ENCODE results near the gene TRPC6.
A peak's percentile ranks its signal among the peaks of the same experiment; 100 is the strongest.
"Not testable (repeated sequence)": the region's sequence is repeated elsewhere in the genome, so short reads cannot be mapped to it uniquely, and the experiment has no call there.

Gene TRPC6

DNA sequence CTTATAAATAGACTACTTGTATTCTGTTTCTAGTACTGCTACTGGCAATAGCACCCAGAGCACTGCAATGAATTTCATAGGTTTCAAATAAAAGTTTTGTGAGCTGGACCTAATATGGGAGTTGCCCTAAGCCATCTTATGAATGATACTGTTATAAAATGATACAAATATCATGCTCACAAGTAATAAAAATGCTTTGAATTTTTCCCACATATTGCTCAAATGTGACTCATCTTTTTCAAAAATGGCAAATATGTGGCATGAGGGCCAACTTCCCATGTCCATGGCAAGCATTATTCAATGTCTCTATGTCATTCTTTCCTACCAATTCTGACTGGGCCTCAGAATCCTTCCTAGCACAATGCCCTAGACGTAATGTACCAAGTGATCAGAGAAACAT is 137.6 kb downstream of the TRPC6 start:
- DNase-seq = no peak

GRCh38 chr11:101445761-101446160 is 138.0 kb downstream of the TRPC6 start:
- no peak for DNase-seq

DNA sequence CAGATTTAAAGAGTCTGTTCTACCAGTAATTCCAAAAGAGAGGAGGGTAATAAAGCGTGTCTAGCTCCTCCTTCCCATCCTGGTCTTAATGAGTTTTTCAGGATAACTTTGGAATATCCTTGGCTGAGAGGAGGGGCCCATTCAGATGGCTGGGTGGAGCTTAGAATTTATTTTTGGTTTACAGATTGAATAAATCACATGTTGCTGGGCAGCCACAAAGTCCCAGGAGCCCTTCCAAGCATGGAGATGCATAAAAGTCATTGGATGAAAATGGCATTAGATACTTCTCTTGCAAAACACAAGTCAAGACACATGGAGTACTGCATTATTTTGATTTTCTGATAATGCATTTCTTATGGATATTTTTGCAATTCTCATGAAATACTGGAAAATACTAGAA is 139.0 kb downstream of the TRPC6 start:
- DNase-seq = no peak

- peak; percentile 17 for DNase-seq
Measured at GRCh38 chr11:101444164-101444563, 139.6 kb downstream of the TRPC6 start.

DNA sequence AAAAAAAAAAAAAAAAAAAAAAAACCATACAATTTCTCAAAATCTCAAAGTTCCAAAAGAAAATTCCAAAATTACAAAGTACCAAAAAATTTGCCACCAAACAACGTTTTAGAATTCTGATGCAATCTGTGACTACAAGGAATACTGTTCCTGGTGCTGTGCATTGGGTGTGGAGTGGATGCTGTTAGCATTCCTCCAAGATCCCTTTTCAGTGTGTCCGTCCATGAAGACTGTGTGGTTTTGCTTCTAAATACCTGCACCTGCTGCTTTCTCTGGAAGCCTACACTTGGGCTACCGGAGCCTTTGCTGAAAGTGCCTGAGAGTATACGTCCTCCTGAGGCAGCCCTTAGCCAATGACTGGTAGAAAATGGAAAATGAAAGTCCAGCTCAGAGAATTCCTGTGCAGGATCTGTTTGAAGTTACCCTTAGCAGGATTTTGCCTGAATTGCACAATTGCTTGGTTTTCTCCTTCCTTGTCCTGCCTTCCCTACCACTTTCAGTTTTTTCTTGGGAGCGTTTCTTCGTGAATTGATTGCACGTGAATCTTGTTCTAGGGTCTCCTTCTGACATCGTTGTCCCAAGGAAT is 140.8 kb downstream of the TRPC6 start:
- no peak for DNase-seq

DNA sequence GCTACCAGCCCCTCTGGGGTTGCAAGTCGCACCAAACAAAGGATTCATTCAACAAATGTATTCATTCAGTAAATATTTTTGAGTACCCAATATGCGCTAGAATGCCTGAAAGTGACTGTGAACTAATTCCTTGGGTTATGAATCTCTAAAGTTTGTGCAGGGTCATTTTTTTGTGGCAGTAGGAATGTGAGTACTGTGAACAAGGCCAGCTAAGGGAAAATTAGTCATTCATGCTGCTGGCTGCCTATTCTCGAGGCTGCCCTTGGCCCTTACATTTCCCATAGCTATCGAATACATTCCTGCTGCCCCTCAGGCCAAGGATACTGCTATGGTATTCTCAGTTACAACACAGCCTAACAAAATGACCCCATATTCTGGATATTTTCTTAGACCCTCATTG is 141.6 kb downstream of the TRPC6 start:
- DNase-seq = no peak

DNA sequence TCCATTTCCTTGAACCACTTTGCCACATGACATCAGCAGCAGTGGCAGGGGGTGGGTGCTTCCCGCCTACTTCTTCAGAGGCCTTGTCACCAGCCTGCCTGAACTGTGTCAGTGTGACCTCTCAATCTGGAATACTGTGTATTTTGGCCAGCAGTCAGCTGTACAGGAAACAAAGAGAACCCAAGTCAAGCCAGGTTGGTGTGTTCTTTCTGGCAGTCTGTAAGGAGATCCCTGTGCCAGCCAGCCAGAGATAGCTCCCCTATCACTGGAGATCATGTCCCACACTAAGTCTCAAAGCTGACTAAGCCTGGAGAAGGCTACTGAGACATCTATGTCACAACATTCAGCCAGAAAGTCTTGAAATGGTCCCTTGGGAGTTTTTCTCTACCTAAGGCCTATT is 142.1 kb downstream of the TRPC6 start:
- no peak for DNase-seq

DNA sequence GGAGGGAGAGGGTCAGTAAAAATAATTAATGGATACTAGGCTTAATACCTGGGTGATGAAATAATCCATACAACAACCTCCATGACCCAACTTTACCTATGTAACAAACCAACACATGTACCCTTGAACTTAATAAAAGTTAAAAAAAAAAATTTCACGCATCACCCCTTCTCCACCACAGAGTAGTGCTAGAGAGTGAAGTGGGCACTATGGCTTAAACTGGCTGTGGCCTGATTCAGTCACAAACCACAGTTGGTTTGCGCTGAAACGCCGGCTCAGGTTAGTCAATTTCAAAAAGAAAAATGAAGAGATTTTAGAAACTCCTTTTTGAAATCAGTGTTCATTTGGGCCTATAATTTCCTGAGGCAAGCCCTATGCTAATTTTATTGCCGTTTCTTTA is 144.3 kb downstream of the TRPC6 start:
- DNase-seq = peak; percentile 11

- not testable (repeated sequence) for DNase-seq
Measured at GRCh38 chr11:101438708-101439107, 145.1 kb downstream of the TRPC6 start.

- no peak for DNase-seq
Measured at GRCh38 chr11:101438126-101438525, 145.7 kb downstream of the TRPC6 start.

DNA sequence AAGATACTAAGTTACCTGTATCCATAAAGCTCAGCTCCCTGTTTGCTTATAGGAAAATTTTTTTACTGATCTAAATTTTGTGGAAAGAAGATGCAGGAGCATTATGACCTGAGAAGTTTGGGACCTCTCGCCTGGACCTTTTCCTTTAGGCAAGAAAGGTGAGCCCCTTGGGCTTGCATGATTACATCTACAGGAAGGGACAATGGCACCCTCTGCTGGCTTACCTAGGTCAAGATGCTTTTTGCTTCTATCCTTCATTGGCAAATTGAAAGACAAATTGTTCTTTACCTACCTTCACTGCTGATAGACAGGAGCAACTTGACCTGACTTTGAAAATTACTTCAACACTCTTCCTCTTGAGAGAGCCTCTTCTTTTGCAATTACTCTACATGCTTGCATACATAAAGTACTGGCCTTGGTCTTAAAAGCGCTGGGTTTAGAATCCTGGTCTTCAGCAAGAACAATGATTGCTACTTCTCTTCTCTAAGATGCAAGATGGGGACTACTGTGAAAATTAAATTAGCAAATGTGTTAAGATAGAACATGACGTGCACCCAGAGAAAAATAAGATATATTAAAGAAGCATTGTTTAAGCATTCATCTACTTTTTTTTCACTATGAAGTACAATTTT is 147.2 kb downstream of the TRPC6 start:
- peak; percentile 13 for DNase-seq

GRCh38 chr11:101435408-101435973 is 148.3 kb downstream of the TRPC6 start:
- no peak for DNase-seq

DNA sequence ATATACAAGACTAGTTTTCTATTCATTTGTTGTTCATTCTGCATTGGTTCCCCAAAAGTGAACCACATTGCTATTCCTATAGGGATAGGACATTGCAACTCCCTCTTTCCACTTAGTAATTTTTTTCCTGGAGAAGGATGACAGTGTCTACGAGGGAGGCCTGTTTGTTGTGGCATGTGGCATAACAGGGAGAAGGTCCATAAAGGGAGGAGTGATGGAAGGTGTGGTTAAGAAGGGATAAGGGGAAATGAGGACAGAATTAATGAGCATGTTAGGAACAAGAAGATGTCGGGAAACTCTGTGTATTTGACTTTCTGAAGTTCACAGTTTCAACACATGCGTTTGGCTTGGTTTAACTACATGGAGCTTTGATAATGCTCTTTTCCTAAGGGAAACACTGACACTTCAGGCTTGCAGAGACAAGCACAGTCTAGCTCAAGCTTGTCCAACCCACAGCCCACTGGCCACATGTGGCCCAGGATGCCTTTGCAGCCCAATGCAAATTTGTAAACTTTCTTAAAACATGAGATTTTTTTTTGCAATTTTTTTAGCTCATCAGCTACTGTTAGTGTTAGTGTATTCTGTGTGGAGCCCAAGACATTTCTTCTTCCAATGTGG is 149.7 kb downstream of the TRPC6 start:
- DNase-seq = no peak

DNA sequence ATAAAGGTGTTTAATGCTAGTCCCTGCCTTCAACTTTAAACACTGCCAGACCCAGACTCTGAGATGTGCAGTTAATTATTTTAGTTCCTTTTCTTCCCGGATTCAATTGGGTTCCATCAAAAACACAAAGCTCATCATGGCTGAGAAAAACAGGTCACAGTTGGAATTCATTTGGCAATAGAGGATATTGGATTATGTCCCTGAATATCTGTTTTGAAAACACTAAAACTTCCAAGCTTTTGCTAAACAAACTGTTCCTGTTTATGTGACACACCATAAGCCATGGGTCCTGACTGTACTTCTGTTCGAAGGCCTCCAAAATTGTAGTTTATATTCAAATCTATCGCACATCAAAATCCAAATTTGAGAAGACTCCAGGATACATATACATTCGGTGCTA is 150.7 kb downstream of the TRPC6 start:
- no peak for DNase-seq

- DNase-seq = no peak
Measured at GRCh38 chr11:101429703-101430540, 153.9 kb downstream of the TRPC6 start.

DNA sequence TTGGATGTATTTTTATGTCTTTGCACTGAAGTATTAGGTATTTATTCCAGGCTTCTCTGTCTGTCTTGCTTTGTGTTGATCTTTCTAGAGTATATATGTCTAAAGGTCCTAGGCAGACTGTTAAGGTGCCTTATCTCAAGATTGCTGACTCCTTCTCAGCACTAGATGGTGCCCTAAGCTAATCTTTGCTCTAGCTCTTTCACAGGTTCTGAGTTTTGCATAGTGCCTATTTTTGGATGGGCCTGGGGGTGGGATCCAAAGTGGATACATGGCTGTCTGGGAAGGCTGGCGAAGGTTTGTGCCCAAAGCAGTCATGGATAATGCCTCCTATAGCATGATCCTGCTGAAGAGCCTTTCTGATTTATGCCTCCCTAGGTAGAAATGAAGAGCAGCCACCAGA is 154.9 kb downstream of the TRPC6 start:
- DNase-seq = peak; percentile 27

DNA sequence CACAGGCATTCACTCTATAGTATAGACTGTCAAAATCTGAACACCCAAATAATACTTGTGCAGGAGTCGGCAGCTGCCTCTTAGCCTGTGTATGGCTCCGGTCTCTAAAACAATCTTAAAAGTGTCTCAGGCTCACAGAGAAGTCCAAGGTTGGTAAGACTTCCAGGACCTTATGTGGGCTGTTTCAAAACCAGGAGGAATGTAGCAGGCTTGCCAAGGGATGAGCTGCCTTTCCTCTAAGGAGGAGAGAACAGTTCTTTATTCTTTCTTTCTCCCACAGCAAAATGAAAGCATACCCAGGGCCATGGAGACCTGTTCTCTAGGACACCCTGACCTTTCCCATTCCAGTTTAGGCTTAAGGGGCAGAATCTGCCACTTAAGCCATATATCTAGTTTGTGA is 176.5 kb downstream of the TRPC6 start:
- DNase-seq = no peak

Data from MV-4-11 (cell line).